Erythroblast (primary cell): ENCODE data around the gene GSN.

Experiments
- GATA1 ChIP-seq: IDR thresholded peaks from 2 replicates; pipeline ENCODE4 v1.6.1; 2011; ENCODE audit warnings: low read depth, mild to moderate bottlenecking, control low read depth, low read length, moderate library complexity
- POLR2A ChIP-seq: IDR thresholded peaks from 2 replicates; pipeline ENCODE4 v1.6.1; 2011; ENCODE audit warnings: mild to moderate bottlenecking, low read length

DNA sequence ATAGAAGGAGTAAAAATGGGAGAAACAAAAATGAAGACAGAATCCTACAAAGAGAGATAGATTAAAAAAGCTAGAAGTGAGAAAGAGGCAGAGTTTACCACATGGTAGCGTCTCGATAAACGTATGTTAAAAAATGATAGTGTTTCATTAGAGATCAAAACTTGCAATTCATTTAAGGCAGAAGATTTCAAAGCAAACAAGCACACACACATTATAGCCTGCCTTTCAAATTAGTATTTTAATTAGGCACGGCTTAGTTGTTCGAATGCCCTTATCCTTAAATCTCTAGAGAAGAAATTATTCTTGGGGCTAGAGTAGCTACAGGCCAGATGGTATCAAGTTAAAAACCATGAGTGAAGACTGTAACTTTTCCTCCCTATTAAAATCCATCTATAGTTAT lies 96.1 kb downstream of the GSN start:
- no peak for TF ChIP-seq GATA1
- no peak for TF ChIP-seq POLR2A
